ENCODE data around the gene VRK1. TPM values are rescaled to one million over a fixed set of nuclear protein-coding genes. Genes with fewer than 3 reads are reported as not detected.
"Not testable (repeated sequence)": the region's sequence is repeated elsewhere in the genome, so short reads cannot be mapped to it uniquely, and the experiment has no call there.

The VRK1 gene
- total RNA-seq, 2 experiments from 2014 or later, result 97.5 to 97.9 TPM

- Histone ChIP-seq H3K9me2 (ENCODE audit: insufficient read depth, low read length) (no peaks in the 10 kb centered on the region), H3K4me3 (ENCODE audit: low read depth, low read length, poor library complexity, severe bottlenecking) (no peak overlapping the region), H3K36me3 (ENCODE audit: insufficient read depth, low read length) (peaks cover 80% of the 10 kb centered on the region), H4K20me1 (ENCODE audit: insufficient read depth, low read length) (no peaks in the 10 kb centered on the region), H2AFZ (ENCODE audit: low read length) (no peak overlapping the region), H3K27ac (ENCODE audit: low read depth, low read length, poor library complexity, severe bottlenecking) (no peak overlapping the region), H3K79me2 (ENCODE audit: insufficient read depth, low read depth, low read length) (no peaks in the 10 kb centered on the region), H3K9me3 (ENCODE audit: low read length) (no peaks in the 10 kb centered on the region), H3K4me1 (ENCODE audit: insufficient read depth, low read length, poor library complexity, severe bottlenecking) (no peaks in the 10 kb centered on the region), H3K4me2 (ENCODE audit: low read length) (no peak overlapping the region)
- CTCF ChIA-PET (ENCODE audit: unreplicated experiment), result no interaction called here
- TF ChIP-seq EZH2phosphoT487 (IDR thresholded peaks at IDR 0.05; ENCODE audit: borderline replicate concordance, low read depth, low read length) (no peak), CTCF (conservative IDR thresholded peaks at IDR 0.05; ENCODE audit: low read length) (no peak)
- no peak for DNase-seq (ENCODE audit: low spot score)
- POLR2A ChIA-PET, result interaction anchor here (0.7 to 2.0 kb wide), 2 partner anchors 9 to 11 kb away, joined by 3 to 7 read pairs; no protein-coding TSS in a partner anchor
- intact Hi-C loops (cut with micrococcal nuclease; ENCODE audit: unreplicated experiment), result no loop called here
- BruUV-seq (replicated peaks), result no TSS peak
Measured at GRCh38 chr14:96876747-96877146, 79.6 kb downstream of the VRK1 start.

- CTCF ChIA-PET (ENCODE audit: unreplicated experiment), result no interaction called here
- BruUV-seq (replicated peaks), result no TSS peak
Measured at GRCh38 chr14:96881713-96882112, 84.5 kb downstream of the VRK1 start.

GRCh38 chr14:96883974-96884373 is 86.8 kb downstream of the VRK1 start:
- H3K9me3 ChIP-seq (ENCODE audit: low read length); H3K4me3 ChIP-seq (ENCODE audit: low read depth, low read length, poor library complexity, severe bottlenecking); H3K4me1 ChIP-seq (ENCODE audit: insufficient read depth, low read length, poor library complexity, severe bottlenecking); POLR2A ChIA-PET; BruUV-seq (replicated peaks); DNase-seq (ENCODE audit: low spot score); H3K27ac ChIP-seq (ENCODE audit: low read depth, low read length, poor library complexity, severe bottlenecking); H4K20me1 ChIP-seq (ENCODE audit: insufficient read depth, low read length); H3K9me2 ChIP-seq (ENCODE audit: insufficient read depth, low read length); H3K79me2 ChIP-seq (ENCODE audit: insufficient read depth, low read depth, low read length); intact Hi-C loops (cut with micrococcal nuclease; ENCODE audit: unreplicated experiment); H2AFZ ChIP-seq (ENCODE audit: low read length); H3K4me2 ChIP-seq (ENCODE audit: low read length); CTCF ChIA-PET (ENCODE audit: unreplicated experiment): not testable (repeated sequence)
- peaks cover 39% of the 10 kb centered on the region for H3K36me3 ChIP-seq (ENCODE audit: insufficient read depth, low read length)

More at GRCh38 chr14:96881713-96882112, 84.5 kb downstream of the VRK1 start:
- Histone ChIP-seq H3K36me3 (ENCODE audit: insufficient read depth, low read length) (peaks cover 56% of the 10 kb centered on the region), H3K9me2 (ENCODE audit: insufficient read depth, low read length) (no peaks in the 10 kb centered on the region), H3K79me2 (ENCODE audit: insufficient read depth, low read depth, low read length) (no peaks in the 10 kb centered on the region), H3K27ac (ENCODE audit: low read depth, low read length, poor library complexity, severe bottlenecking) (no peak overlapping the region), H3K9me3 (ENCODE audit: low read length) (peaks cover 5% of the 10 kb centered on the region), H3K4me3 (ENCODE audit: low read depth, low read length, poor library complexity, severe bottlenecking) (no peak overlapping the region), H2AFZ (ENCODE audit: low read length) (no peak overlapping the region), H3K4me2 (ENCODE audit: low read length) (no peak overlapping the region), H4K20me1 (ENCODE audit: insufficient read depth, low read length) (no peaks in the 10 kb centered on the region), H3K4me1 (ENCODE audit: insufficient read depth, low read length, poor library complexity, severe bottlenecking) (no peaks in the 10 kb centered on the region)
- DNase-seq (ENCODE audit: low spot score), result no peak
- intact Hi-C loops (cut with micrococcal nuclease; ENCODE audit: unreplicated experiment), result no loop called here
- TF ChIP-seq EZH2phosphoT487 (IDR thresholded peaks at IDR 0.05; ENCODE audit: borderline replicate concordance, low read depth, low read length), result no peak
- no peak for TF ChIP-seq CTCF (conservative IDR thresholded peaks at IDR 0.05; ENCODE audit: low read length)
- POLR2A ChIA-PET, result interaction anchor here (0.7 kb wide), 1 partner anchor 15 kb away, joined by 3 read pairs; no protein-coding TSS in a partner anchor
